Loucy (cell line): Measurements from ENCODE around the gene MED8.

Source experiments
- H2AFZ ChIP-seq: fragments of 200-600 bp; sonication (generic); 2 replicates; pipeline ENCODE4 v1.6.0; 2016; ENCODE audit warnings: antibody characterized with exemption, mild to moderate bottlenecking, low read length, moderate library complexity
- H3F3A ChIP-seq: fragments of 200-600 bp; 2 replicates; pipeline ENCODE4 v1.6.0; 2016; ENCODE audit warnings: antibody characterized with exemption, low read depth, mild to moderate bottlenecking
- H3K27me3 ChIP-seq: fragments of 200-600 bp; sonication (generic); 2 replicates; pipeline ENCODE4 v1.6.1; 2014; ENCODE audit warnings: low read length, mild to moderate bottlenecking; ENCODE audit not compliant: insufficient read depth, poor library complexity, severe bottlenecking
- H3K36me3 ChIP-seq: fragments of 200-600 bp; sonication (generic); 2 replicates; pipeline ENCODE4 v1.6.1; 2016; ENCODE audit warnings: low read length; ENCODE audit not compliant: insufficient read depth
- H3K4me1 ChIP-seq: fragments of 200-600 bp; sonication (generic); 2 replicates; pipeline ENCODE4 v1.5.1; 2014; ENCODE audit warnings: low read length, mild to moderate bottlenecking; ENCODE audit not compliant: insufficient read depth, poor library complexity, severe bottlenecking
- H3K4me2 ChIP-seq: fragments of 200-600 bp; sonication (generic); 2 replicates; pipeline ENCODE4 v1.6.0; 2014; ENCODE audit warnings: antibody characterized with exemption, low read length, low read depth, mild to moderate bottlenecking; ENCODE audit not compliant: poor library complexity, severe bottlenecking
- H3K4me3 ChIP-seq: fragments of 200-600 bp; sonication (generic); 2 replicates; pipeline ENCODE4 v1.5.1; 2014; ENCODE audit warnings: low read length, mild to moderate bottlenecking, mixed read lengths; ENCODE audit not compliant: poor library complexity, severe bottlenecking
- H3K79me2 ChIP-seq: fragments of 200-600 bp; sonication (generic); 2 replicates; pipeline ENCODE4 v1.6.1; 2014; ENCODE audit warnings: low read length; ENCODE audit not compliant: insufficient read depth
- H3K9ac ChIP-seq: fragments of 200-600 bp; sonication (generic); 2 replicates; pipeline ENCODE4 v1.6.0; 2014; ENCODE audit warnings: mild to moderate bottlenecking, low read depth, low read length, moderate library complexity; ENCODE audit not compliant: poor library complexity, severe bottlenecking
- H3K9me2 ChIP-seq: fragments of 200-600 bp; sonication (generic); replicated peaks from 2 replicates; pipeline ENCODE4 v1.6.1; 2016; ENCODE audit warnings: low read depth, low read length, mixed read lengths
- H3K9me3 ChIP-seq: fragments of 200-600 bp; sonication (generic); 2 replicates; pipeline ENCODE4 v1.6.1; 2014; ENCODE audit warnings: mild to moderate bottlenecking, antibody characterized with exemption, low read length, low read depth; ENCODE audit not compliant: insufficient read depth
- H4K20me1 ChIP-seq: fragments of 200-600 bp; sonication (generic); 2 replicates; pipeline ENCODE4 v1.6.0; 2014; ENCODE audit warnings: antibody characterized with exemption, low read length, mild to moderate bottlenecking; ENCODE audit not compliant: insufficient read depth, poor library complexity, severe bottlenecking
- CTCF ChIP-seq: fragments of 200-600 bp; sonication (generic); conservative IDR thresholded peaks from 2 replicates; pipeline ENCODE4 v1.5.1; 2014; ENCODE audit warnings: mild to moderate bottlenecking, antibody characterized with exemption, low read length
- EZH2phosphoT487 ChIP-seq: fragments of 200-600 bp; IDR thresholded peaks from 2 replicates; pipeline ENCODE4 v1.6.1; 2018; ENCODE audit warnings: antibody characterized with exemption, mild to moderate bottlenecking, moderate library complexity, borderline replicate concordance

MED8 gene

DNA sequence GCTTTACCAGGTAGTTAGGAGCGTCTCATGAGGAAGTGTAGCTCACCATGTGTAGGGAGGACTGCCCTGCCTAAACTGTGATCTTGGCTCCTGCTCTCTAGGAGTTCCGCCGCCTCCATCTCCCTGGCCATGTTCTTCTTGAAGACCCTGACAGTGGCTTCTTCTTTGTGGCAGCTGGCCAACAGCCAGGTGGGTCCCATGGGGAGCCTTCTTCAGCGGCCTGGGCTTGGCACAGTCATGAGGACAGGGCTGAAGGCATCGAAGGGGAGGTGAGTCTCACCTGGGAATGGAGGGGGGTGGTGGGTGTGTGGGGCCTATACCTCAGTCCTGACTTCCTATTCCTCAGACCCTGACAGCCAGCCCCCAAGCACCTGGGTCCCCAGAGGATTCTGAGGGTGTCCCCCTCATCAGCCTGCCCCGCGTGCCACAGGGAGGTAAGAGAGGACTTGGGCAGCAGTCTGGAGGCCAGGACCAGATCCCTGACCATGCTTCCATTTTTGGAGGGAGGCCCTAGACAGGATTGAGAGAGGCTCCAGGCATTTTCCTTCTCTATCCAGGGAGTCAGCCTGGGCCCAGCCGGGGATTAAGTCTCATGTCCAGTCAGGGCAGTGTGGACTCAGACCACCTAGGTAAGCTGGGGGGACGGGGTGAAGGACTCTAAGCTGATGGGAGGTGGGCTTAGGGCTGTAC lies 42.7 kb upstream of the MED8 start:
- peaks cover 58% of the 10 kb centered on the region; the same call in 1 of the 2 replicates for H3K36me3 ChIP-seq

DNA sequence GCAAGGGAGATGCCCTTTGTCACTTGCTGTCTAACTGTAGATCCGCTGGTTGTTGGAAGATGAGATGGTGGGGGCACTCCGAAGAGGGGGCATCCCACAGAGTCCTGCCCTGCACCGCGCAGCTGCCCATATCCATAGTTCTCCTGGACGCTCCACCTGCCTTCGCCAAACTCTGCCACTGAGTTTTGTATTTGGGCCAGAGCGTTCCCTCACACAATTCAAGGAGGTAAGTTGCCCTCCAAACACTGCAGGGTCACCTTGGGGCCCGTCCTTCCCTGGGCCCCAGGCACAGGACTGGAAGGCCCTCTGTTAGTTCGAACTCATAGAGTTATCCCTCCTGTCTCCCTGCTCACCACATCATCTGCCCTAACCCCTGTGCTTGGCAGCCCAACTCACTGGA lies 42.1 kb upstream of the MED8 start:
- Histone ChIP-seq H3K4me2 (no peak overlapping the region), H3K4me3 (no peak overlapping the region), H3K79me2 (no peaks in the 10 kb centered on the region), H4K20me1 (no peaks in the 10 kb centered on the region), H3K36me3 (peaks cover 65% of the 10 kb centered on the region; the same call in 1 of the 2 replicates), H3K9me2 (no peaks in the 10 kb centered on the region), H3K9ac (no peak overlapping the region), H3K9me3 (no peaks in the 10 kb centered on the region), H2AFZ (no peak overlapping the region), H3K4me1 (no peaks in the 10 kb centered on the region), H3K27me3 (no peaks in the 10 kb centered on the region), H3F3A (no peaks in the 10 kb centered on the region)
- TF ChIP-seq EZH2phosphoT487 (no peak), CTCF (no peak)

More for the DNA sequence above, 42.7 kb upstream of the MED8 start:
- TF ChIP-seq EZH2phosphoT487 (no peak), CTCF (no peak)
- H3K79me2 ChIP-seq, result no peaks in the 10 kb centered on the region
- H3K9ac ChIP-seq, result no peak overlapping the region
- no peak overlapping the region for H2AFZ ChIP-seq
- H3K4me1 ChIP-seq, result no peaks in the 10 kb centered on the region
- no peaks in the 10 kb centered on the region for H3F3A ChIP-seq
- H3K4me3 ChIP-seq, result no peak overlapping the region
- H4K20me1 ChIP-seq, result no peaks in the 10 kb centered on the region
- no peaks in the 10 kb centered on the region for H3K9me2 ChIP-seq
- no peak overlapping the region for H3K4me2 ChIP-seq
- H3K9me3 ChIP-seq, result no peaks in the 10 kb centered on the region
- H3K27me3 ChIP-seq, result no peaks in the 10 kb centered on the region

DNA sequence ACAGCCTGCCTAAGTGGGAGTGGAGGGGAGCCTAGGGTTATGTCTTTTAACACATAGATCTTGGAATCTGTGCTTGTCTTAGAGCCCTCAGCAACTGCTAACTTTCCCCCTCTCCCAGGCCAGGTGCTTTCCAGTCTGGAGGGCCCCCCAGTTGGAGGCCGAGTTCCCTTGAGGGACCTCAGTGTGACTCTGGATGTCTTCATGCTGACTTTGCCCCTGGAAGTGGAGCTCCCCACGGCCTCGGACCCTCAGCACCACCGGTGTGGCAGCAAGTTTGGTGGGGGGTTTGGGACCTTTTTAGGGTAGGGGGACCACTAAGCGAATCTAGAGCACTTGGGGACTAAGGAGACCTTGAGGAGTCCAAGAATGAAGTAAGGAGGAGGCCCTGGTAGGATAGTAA lies 41.2 kb upstream of the MED8 start:
- no peaks in the 10 kb centered on the region for H4K20me1 ChIP-seq
- no peaks in the 10 kb centered on the region for H3K9me2 ChIP-seq
- no peaks in the 10 kb centered on the region for H3K27me3 ChIP-seq
- no peaks in the 10 kb centered on the region for H3F3A ChIP-seq
- H3K9me3 ChIP-seq, result no peaks in the 10 kb centered on the region
- no peaks in the 10 kb centered on the region for H3K79me2 ChIP-seq
- no peak overlapping the region for H2AFZ ChIP-seq
- H3K4me1 ChIP-seq, result no peaks in the 10 kb centered on the region
- no peak for TF ChIP-seq EZH2phosphoT487
- TF ChIP-seq CTCF, result no peak
- H3K4me2 ChIP-seq, result no peak overlapping the region
- no peak overlapping the region for H3K9ac ChIP-seq
- H3K4me3 ChIP-seq, result no peak overlapping the region
- H3K36me3 ChIP-seq, result peaks cover 72% of the 10 kb centered on the region; the same call in 1 of the 2 replicates
